GM12872 (cell line): ENCODE measurements around the gene PRR16.

Experiments
- TF ChIP-seq, protein P1 (sequence below): IDR thresholded peaks from 3 replicates; pipeline ENCODE4 v1.5.1; 2011; ENCODE audit warnings: low read depth, mild to moderate bottlenecking, low read length, moderate library complexity; ENCODE audit not compliant: insufficient read depth

Gene PRR16

DNA sequence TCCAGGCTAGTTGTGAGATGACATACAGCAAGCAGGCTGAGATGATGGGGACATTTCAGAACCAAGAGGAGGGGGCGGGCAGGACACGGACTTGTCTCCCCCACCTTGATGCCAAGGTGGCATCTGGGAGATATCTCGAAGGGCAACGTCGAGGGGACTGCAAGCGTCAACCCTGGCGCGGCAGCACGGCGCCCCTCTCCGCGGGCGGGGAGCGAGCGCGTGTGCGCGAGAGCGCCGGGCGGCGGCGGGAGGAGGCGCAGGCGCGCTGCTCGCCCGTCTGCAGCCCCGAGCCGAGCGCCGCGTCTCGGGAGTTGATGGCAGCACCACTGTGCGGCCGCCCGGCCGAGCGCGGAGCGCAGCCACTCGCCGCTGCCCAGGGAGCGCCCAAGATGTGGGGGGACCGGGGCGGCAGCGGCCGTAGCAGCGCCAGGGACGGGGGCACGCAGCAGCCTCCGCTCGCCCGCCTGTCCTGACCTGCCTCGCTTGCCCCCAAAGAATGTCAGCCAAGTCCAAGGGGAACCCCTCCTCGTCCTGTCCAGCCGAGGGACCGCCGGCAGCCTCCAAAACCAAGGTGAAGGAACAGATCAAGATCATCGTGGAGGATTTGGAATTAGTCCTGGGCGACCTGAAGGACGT is at the start of gene PRR16:
PRR16 (plus strand) TSS at position 310 of the 636 bp plus-strand sequence.
- TF ChIP-seq, protein P1, sequence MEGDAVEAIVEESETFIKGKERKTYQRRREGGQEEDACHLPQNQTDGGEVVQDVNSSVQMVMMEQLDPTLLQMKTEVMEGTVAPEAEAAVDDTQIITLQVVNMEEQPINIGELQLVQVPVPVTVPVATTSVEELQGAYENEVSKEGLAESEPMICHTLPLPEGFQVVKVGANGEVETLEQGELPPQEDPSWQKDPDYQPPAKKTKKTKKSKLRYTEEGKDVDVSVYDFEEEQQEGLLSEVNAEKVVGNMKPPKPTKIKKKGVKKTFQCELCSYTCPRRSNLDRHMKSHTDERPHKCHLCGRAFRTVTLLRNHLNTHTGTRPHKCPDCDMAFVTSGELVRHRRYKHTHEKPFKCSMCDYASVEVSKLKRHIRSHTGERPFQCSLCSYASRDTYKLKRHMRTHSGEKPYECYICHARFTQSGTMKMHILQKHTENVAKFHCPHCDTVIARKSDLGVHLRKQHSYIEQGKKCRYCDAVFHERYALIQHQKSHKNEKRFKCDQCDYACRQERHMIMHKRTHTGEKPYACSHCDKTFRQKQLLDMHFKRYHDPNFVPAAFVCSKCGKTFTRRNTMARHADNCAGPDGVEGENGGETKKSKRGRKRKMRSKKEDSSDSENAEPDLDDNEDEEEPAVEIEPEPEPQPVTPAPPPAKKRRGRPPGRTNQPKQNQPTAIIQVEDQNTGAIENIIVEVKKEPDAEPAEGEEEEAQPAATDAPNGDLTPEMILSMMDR, result no peak

DNA sequence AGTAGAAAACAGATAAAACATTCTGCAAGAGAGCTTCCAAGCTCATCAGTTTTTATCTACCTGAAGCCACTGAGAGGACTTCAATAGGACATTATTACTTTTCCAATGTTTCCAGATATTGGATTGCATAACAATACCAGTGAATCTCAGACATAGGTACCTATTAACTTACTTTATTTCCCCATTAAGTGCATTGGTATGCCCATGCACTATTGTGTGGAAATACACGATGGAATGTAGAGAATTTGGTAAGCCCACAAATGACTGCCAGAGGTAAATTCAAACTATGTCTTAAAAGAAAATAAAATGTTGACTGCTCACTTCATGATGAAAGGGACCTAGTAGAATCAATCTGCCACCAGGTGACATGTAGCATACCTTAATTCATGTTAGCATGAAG is 48.1 kb upstream of the PRR16 start:
- TF ChIP-seq, protein P1, result no peak

DNA sequence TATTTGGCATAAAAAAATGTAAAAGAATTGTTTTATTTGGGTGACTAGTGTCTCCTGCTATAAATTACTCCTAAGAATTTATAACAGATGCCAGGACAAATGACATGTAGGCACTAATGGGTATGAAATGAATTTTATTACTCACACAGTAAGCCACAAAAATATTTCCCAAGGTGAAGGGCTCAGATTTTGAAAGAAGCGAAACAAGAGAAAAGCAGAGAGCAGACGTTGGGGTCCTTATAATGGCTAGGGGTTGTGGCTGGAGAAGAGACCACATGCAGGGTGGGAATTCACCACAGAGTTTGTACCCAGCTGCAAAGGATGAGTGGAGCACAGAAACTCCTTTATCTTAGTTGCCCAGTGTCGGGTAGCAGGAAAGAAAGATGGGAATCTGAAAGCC is 45.0 kb upstream of the PRR16 start:
- TF ChIP-seq, protein P1, result no peak

DNA sequence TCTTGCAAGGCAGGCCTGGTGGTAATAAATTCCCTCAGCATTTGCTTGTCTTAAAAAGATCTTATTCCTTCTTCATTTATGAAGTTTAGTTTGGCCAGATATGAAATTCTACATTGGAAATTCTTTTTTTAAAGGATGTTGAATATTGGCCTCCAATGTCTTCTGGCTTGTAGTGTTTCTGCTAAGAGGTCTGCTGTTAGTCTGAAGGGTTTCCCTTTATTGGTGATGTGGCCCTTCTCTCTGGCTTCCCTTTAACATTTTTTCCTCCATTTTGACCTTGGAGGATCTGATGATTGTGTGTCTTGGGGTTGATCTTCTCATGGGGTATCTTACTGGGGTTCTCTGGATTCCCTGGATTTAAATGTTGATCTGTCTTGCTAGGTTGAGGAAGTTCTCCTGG is 33.5 kb upstream of the PRR16 start:
- TF ChIP-seq, protein P1, result no peak

DNA sequence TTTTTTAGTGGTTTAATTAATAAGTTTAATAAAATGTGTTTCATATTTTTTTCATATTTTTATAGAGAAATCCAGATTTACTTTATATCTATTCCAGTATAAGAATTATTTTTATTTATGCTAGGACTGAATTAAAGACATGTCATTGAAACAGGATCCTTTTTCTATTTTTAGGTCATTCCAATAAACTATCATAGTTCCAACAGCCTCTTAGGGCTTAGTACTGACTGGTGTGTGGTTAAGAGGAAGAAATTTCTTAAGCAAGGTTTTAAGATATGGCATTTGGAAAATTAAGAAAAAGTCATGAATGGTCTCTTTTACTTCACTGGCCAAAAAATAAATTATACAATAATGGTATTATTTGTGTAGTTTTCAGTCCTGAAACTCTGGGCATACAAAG is 31.2 kb upstream of the PRR16 start:
- TF ChIP-seq, protein P1, result no peak

DNA sequence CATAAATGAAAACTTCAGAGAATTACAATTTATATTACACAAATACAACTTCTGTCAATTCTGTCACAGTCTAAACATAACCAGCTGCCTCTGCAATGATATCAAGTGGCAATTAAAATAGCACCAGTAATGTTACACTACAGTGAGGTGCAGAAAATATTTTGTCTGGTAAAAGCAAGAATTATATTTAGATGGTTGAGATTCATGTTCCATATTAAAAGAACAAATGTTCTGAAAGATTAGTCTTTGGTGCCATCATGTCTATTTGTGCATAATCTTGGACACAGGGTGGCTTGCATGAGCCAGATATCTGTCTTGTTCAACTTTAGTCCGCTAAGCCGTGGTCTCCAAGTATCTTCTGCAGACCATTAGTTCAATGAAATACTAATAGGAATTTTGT is 29.0 kb upstream of the PRR16 start:
- TF ChIP-seq, protein P1, result no peak

DNA sequence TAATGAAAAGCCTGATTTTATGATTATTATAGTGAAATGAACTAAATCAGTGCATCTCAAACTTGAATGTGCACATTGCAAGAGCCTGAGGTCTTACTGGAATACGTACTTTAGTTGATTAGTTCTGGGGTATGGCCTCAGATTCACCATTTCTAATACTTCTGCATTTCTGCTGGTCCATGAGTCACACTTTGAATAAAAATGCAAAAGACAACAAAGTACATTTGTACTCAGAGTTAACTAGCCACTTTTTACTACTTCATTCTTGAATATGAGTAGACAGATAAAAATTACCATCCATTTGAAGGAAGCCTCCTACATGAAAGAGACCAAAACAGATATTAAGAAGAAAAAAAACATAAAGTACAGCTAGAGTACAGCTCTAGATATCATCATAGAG is 27.1 kb upstream of the PRR16 start:
- TF ChIP-seq, protein P1, result no peak
